ENCODE data around the gene SNX5.

SNX5 gene

DNA sequence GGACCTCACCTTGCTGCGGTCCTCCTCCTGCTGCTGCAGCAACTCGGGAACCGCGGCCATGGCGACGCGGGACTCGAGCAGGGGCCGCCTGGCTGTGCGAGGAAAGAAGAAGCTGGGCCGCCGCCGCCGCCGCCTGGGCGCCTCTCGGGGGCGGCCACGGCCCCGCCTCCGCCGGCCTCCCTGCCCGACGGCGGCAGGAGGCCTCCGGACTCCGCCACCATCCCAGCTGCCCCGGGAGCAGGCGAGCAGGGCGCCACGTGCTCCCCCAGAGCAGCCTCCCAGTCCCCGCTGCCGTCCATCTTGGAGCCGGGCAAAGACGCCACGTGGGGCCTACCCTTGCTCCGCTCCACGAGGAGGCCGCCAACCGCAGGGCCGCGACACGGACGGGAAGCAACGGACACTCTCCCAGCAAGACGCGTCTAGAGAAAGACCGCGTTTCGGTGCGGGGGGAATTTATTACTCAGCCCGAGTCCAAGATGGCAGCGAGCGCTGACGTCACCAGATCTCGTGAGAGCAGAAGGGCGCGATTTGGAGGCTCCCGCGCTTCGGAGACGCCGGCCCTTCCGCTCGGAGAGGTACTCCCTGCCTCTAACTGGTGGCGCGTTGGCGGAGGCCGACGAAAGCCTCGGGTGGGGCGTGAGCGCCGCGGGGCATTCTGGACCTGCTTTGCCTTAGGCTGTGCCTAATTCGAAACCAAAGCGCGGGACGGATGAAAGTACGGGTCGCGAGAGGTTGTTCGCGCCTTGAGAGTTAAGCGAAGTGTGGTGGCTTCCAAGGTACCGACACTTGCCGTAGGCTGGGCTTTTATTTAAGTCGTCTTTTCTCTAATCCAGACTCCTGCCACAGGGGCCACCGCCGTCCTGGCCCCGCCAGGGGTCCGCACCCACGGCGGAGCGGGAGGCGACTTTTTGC is at the start of gene SNX5, which contains the start of gene MGME1:
Gene SNX5 (minus strand): TSS at position 429 of the 912 bp plus-strand sequence. CDS start 369 bp downstream, at position 60.
Gene MGME1 (plus strand): TSS at position 653 of the 912 bp plus-strand sequence. CDS start 842 bp downstream, outside the sequence.
- DNase-seq = peak; percentile 99

DNA sequence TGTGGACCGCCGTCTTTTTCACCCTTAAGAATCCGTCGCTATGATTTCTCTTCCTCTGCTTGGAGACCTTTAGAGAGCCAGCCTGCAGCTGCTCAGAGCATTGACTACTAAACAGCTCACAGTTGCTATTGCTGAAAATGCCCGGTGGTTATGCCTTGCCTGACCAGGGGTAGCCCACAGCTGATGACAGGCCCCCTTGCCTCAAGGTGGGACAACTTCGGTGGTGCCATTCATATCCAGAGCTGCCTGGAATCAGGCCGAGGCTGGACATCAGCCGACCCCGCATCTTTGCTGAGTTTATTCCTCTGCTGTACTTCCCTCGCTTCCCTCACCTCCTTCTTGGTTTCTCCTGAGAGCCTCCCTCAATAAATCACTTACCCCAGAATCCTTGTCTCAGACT is 49.5 kb upstream of the SNX5 start:
- DNase-seq = no peak

DNA sequence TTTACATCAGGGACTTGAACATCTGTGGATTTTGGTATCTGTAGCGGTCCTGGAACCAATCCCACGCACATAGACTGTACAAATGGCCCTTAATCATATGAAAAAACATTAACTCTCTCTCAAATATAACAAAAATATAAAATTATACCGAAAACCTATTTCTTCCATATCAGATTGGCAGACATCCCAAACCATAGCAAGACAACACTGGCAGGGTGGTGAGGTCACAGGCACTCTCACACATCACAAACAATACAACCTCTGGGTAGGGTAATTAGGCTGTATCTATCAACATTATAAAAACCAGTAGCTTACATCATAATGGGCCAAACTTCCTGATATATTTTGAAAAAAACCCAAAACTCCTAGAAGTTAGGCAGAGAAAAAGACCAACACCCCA is 48.2 kb upstream of the SNX5 start:
- DNase-seq = no peak

DNA sequence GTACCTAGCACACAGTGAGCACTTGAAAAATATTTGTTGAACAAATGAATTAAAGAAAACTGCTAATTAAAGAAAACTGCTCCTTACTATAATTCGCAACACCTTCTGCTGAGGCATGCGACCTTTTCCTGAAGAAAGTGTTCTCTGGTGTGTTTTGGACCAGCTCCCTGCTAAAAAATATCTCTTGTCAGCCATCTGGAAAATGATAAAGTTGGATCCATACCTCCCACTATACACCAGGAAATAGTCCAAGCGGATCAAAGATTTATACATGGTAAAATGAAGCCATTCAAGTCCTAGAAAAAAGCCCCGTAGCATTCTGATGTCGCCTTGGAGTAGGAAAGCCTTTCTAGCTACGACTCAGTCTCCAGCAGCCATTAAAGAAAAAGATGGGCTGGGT is 45.8 kb upstream of the SNX5 start:
- no peak for DNase-seq

DNA sequence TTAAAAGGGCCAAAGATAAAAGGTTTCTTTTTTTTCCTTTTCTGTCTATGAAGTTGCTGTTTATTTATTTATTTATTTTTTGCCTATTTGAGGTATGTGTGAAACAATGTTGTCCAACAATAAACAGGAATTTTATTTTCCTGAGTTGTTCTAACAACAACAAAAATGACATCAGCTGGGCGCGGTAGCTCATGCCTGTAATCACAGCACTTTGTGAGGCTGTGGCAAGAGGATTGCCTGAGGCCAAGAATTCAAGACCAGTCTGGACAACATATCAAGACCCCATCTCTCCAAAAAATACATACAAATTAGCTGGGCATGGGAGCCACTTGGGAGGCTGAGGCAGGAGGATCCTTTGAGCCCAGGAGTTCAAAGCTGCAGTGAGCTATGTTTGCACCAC is 44.3 kb upstream of the SNX5 start:
- DNase-seq = no peak

DNA sequence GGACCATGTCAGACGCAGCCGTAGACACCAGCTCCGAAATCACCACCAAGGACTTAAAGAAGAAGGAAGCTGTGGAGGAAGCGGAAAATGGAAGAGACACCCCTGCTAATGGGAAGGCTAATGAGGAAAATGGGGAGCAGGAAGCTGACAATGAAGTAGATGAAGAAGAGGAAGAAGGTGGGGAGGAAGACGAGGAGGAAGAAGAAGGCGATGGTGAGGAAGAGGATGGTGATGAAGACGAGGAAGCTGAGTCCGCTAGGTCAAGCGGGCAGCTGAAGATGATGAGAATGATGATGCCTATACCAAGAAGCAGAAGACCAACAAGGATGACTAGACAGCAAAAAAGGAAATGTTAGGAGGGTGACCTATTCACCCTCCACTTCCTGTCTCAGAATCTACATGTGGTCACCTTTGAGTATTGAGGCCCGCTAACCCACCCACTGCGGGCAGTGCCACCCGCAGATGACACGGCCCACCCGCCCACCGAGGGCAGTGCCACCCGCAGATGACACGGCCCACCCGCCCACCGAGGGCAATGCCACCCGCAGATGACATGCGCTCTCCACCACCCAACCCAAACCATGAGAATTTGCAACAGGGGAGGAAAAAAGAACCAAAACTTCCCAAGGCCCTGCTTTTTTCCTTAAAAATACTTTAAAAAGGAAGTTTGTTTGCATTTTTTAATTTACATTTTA is 43.5 kb upstream of the SNX5 start:
- no peak for DNase-seq

DNA sequence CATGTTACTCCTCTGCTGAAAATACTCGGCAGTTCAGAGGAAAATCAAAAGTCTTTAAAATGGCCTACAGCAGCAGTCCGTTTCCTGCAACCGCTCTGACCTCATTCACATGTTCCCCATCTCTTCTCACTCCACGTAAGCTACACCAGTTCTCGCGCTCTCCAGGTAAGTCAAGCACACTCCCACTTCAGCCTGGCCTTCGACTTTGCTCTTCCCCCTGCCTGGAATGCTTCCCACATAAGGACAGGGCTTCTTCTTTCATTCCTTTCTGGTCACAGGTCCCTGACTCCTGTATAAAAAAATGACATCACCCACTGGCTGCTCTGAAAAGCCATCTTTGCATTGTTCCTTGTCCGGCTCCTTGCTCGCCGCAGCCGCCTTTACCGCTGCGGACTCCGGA is 42.9 kb upstream of the SNX5 start:
- no peak for DNase-seq

DNA sequence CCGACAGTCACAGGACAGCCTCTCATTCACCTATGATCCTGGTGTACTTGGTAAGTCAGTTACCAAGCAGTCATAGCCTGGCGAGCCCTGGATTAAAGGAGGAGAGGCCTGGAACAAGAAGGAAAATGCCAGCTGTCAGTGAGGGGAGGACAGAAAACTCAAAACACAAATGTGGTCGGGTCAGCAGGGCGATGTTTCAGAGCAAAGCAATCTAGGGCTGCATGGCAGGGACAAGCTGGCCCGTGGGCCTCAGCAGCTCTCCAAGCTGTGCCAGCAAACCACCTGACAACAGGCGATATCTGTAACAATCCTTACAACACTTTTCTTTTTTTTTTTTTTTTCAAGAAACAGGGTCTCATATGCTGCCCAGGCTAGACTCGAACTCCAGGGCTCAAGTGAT is 40.5 kb upstream of the SNX5 start:
- no peak for DNase-seq

DNA sequence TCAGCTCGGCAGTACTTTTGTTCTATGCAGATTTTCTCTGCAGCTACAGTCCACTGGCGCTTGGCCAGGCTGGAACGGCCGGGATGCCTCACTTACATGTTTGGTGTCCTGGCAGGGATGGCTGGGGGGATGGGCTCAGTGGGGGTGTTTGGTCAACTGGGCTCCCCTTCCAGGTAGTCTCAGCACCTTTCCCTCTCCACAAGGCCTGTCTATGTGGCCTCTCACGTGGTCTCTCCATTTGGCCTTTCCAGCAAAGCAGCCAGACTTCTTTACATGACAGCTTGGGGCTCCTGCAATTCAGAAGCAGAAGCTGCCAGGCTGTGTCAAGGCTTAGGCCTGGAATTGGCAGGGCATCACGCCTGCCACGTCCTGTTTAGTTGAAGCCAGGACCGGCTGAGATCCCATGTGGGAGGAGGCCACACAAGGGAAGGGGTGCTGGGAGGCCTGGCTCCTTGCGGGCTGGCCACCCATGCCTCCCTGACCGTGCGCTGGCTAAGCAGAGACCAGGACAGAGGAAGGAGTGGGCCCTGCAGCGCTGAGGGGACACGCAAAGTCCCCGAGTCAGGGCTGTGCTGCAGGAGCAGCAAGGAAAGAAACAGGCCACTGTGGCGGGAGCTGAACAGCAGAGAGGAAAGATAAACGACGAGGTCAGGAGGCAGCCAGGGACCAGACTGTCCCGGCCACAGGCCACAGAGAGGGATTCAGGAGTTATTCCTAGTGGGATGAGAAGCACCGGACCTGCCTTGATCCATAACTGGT is 39.1 kb upstream of the SNX5 start:
- DNase-seq = no peak

DNA sequence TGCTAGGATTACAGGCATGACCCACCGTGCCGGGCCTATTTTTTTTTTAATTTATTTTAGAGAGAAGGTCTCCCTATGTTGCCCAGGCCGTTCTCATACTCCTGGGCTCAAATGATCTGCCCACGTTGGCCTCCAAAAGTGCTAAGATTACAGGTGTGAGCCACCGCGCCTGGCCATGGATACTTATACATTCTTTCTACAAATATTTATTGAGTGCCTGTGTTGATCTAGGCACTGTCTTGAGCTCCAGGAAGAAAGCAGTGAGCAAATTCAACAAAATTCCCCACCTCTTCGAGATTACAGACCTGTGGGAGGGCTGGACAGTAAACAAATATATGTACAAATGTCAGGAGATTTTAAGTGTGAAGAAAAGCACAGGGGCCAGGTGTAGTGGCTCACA is 38.1 kb upstream of the SNX5 start:
- no peak for DNase-seq

DNA sequence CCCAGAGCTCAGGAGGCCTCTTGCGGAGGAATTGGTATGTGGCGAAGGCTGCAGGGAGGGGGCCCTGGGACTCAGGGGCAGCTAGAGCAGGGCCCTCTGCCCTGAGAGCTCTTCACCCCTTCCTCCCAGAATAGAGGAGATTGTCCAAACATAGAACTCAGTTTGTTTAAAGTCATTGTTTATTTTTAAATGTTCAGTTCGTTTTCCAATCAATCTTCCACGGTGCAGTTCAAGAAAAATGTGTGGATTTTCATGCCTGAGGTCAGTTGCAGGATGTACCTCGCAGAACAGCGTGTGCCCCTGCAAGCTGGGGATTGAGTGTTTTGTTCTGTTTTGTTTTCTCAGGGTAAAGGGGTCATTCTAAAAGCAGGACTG is 37.4 kb upstream of the SNX5 start:
- DNase-seq = no peak

DNA sequence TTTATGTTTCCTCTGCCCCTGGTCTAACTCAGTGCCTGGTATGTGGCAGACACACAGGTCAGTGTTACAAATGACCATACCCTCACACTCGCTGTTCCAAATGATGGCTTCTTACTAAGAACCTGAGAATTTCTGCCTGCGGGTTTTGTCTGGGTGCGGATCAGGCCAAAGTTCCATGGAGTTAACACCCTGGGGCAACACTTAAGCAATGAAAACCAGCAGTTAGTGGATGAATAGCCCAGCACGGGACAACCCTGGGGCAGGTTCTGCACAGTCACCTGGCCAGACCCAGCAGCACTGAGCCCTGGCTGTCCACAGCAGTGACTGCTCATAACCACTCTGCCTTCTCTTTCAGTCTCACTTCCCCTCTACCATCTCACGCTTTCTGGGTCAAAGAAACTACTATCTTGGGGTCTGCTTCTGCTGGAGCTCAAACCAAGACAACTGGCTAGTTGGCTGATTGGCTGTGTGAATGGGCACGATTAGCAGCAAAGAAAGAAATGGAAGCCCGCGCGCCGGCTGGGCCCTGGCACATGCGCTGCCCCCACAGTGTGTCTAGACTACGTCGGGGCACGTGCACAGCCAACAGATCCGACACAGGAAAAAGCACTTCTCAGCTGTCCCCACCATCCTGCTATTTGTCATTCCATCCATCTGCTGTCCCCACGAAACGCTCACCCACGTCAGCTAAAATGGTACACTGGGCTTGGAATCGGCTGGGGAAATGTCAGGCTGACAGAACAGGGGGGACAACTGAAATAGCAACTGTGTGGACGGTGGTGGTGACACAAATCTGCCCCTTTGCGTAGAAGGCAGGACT is 36.8 kb upstream of the SNX5 start:
- no peak for DNase-seq

DNA sequence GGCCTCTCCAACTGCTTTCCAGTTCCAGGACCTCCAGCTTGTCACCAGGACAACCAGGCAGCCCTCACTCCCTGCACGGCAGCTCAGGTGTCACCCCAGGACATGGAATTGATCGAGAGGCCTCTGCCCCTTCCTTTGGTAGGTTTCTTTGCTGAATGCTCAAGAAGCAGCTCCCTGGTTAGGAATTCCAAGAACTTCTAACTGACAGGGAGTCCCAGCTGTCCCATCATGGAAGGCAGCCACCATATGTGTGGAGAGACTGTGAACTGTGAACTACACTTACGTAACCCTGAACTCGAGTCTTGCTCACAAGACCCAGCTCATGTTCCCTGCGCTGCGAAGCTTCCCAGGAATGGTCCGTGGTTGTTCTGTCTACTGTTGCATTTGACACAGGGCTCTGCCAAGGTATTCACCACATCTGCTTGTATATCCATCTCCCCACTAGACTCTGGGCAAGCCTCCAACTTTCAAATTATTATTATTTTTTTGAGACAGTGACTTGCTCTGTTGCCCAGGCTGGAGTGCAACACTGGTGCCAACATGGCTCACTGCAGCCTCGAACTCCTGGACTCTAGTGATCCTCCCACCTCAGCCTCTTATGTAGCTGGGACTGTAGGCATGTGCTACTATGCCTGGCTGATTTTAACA is 35.9 kb upstream of the SNX5 start:
- DNase-seq = no peak

DNA sequence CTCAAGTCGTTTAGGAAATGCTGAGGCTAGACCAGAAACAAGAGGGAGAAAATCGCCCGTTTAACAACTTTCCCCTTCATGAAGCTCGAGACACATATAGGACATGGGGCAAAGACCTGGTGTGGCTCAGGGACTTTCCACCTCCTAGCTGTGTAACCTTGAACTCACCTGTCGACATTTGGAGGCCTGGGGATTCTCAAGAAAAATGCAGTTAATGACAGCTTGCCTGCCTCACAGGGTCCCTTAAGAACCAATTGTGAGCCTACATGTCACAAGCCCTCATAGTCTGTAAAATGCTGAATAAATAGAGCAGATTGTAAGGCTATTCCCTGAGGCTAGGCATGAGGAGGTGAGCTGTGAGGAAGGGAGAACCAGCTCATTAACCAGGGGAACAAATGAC is 35.3 kb upstream of the SNX5 start:
- DNase-seq = no peak

DNA sequence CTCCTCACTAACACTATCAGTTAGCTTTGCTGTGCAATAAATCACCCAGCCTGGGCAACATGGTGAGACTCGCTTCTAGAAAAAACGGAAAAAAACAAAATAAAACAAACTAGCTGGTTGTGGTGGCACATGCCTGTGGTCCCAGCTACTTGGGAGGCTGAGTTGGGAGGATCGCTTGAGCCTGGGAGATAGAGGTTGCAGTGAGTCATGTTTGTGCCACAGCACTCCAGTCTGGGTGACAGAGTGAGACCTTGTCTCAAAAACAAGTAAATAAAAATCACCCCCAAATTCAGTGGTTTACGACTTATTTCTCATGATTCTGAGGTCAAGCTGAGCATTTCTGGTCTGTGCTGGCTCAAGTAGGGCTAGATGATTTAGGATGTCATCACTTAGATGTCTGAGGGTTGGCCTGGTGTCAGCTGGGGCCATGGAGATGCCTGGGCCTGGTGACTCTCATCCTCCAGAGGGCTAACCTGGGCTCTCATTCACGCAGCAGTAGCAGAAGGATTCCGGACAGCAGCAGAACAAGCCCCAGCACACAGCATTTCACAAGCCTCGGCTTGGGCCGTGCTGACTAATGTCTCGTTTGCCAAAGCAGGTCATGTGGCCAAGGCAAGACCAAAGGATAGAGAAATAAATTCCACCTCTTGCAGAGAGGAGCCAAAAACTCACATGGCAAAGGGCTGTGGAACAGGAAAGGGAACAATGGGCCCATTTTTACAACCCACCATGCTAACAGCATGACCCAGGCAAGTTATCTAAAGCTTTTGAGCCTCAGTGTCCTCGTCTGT is 32.7 kb upstream of the SNX5 start:
- no peak for DNase-seq

DNA sequence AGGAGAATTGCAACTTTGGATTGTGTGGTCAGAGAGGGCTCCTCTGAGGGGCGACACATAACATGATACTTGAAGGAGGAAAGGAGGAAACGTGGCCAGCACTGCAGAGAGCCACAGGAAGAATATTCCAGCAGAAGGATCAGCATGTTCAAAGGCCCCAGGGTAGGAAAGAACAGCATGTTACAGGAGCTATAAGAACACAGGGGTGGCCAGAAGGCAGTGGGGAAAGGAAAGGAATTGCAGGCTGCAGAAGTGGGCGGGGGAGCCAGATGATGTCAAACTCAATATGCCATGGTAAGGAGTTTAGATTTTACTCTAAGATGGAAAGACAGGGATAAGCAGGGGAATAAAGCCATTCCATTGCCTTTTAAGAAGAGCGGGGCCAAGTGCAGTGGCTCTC is 31.0 kb upstream of the SNX5 start:
- DNase-seq = no peak

DNA sequence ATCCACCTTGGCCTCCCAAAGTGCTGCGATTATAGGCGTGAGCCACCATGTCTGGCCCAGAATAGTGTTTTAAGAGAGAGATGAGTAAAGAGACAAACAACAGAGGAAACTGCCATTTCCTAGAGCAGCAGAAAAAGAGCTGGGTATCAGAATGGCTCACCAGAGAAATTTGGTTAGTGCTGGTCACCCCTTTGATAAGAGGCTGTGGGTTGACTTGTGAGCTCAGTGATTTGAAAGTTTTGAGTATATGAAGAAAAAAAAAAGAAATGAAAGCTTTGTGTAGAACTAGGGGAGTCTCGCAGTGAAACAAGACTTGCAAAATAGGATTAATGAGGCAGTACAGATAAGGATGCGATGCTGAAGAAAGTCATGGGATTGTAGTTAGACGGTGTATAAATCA is 29.9 kb upstream of the SNX5 start:
- DNase-seq = no peak

DNA sequence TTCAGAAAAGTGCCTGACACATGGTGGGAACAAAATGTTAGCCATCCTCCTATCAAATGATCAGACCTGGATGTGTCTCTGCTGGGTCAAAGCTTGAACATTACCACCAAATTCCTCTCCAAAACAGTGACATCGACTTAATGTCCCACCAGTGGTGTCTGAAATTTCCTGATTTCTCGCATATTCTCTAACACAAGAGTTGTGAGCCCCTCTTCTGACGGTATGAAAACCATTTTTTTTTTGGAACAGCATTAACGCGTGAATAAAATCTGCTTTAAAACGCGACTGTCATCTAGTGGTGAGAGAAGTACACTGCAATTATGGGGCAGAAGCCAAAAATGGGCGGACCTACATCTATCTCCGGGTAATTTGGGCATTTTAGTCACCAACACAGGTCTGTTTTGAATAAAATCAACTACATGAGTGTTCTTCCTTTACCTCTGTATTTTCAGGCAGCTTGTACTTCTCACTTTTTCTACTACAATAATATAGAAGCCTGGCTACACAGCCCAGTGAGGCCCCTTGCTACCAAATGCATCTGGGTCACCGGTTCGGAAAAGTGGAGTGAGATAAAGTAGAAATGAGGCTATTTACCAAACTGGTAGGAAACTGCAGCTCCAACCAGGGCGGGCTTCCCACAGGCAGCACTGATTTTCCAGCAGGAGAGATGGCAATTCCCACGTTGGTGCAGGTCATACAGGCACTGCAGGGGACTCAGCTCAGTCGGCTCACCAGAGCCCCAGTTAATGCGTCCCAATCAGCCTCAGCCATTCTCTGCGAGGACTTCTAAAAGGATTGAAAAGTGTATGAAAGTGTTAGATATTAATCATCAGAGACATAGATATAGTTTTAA is 27.6 kb upstream of the SNX5 start:
- DNase-seq = peak in 1 of 2 experiments; percentile 76

DNA sequence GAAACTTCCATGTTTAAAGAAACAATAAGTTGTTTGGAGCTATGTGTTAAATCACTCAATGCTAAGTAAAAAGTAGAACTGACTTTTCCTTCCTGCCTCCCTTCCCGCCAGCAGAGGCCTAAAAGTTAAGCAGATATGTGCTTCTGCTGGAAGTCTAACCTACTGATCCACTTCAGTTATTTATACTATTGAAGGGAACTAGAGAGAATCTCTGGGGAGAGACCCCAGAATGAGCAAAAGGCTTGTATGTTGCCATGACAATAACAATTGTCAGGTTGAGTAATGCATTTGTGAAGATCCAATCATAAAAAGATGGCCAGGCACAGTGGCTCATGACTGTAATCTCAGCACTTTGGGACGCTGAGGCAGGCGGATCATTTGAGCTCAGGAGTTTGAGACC is 25.0 kb upstream of the SNX5 start:
- DNase-seq = no peak

DNA sequence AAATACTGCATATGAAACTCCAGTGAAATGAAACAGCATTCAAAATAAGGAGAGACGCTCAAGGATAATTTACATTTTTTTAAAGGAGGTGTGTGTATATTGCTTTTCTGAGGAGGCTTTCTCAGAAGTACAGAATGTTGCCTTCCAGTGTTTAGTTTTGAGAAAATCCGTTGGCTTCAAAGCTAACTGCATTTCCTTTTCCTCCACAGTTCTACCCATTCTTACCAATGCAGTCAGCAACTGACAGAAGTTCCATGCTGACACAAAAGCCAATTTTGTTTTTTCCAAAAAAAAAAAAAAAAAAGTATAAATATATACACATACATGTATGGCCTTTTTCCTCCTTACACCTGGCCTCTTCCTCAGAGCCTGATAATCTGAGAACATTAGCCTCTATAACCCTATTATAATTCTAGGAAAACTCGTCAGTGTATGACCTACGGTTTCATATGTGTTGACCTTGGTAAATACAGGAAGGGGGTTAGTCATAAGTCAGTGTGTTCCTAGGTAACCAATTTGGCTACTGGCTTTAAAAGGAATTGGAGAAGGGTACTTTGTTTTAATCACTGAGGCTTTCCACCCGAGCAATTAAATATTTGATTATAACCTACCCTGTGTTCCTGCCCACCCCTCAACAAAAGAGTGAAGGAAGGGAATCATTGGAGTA is 24.4 kb upstream of the SNX5 start:
- no peak for DNase-seq
